Measurements from ENCODE around the gene TMEM219. TPM values are rescaled to one million over a fixed set of nuclear protein-coding genes. Genes with fewer than 3 reads are reported as not detected.
A peak's percentile ranks its signal among the peaks of the same experiment; 100 is the strongest.
"Not testable (repeated sequence)": the region's sequence is repeated elsewhere in the genome, so short reads cannot be mapped to it uniquely, and the experiment has no call there.

TMEM219 gene
- total RNA-seq, 4 donors from 2014 or later, result 78.0 to 109 (median 106) TPM

- Histone ChIP-seq H3K4me1 (no peaks in the 10 kb centered on the region), H3K9me3 (no peaks in the 10 kb centered on the region), H3K36me3 (no peaks in the 10 kb centered on the region), H3K27me3 (no peaks in the 10 kb centered on the region), H3K27ac (no peak overlapping the region), H3K4me3 (no peak overlapping the region)
- WGBS, result 89% methylated on average over 6 of the region's 8 CpGs
- TF ChIP-seq POLR2A (IDR thresholded peaks at IDR 0.05), result no peak
- no peak for TF ChIP-seq POLR2AphosphoS5 (IDR thresholded peaks at IDR 0.05)
- TF ChIP-seq EP300 (IDR thresholded peaks at IDR 0.05), result no peak
- no peak for TF ChIP-seq CTCF (IDR thresholded peaks at IDR 0.05)
- no peak for DNase-seq (ENCODE audit: low spot score in 2 of 2)
Measured at GRCh38 chr16:29951625-29952365, 10.1 kb upstream of the TMEM219 start.

DNA sequence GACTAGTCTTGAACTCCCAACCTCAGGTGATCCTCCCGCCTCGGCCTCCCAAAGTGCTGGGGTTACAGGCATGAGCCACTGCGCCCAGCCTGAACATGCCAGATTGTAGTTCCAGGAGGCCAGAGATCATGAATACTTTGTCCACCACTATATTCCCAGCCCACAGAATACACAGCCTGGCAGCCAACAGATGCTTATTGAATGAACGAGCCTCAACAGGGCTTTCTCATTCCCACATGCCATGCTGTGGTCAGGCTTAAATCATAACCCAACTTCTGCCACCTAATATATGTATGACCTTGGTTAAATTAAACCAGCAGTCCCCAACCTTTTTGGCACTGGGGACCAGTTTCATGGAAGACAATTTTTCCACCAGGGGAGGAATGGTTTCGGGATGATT is 3.1 kb upstream of the TMEM219 start:
- no peaks in the 10 kb centered on the region for H3K36me3 ChIP-seq
- H3K27me3 ChIP-seq, result no peaks in the 10 kb centered on the region
- no peak for DNase-seq (ENCODE audit: low spot score in 2 of 2)
- no peak overlapping the region for H3K4me3 ChIP-seq
- no peak overlapping the region for H3K27ac ChIP-seq
- no peaks in the 10 kb centered on the region for H3K9me3 ChIP-seq
- 90% methylated on average over 5 of the region's 5 CpGs for WGBS
- H3K4me1 ChIP-seq, result peaks cover 12% of the 10 kb centered on the region
- TF ChIP-seq CTCF (IDR thresholded peaks at IDR 0.05) (no peak), POLR2A (IDR thresholded peaks at IDR 0.05) (no peak), POLR2AphosphoS5 (IDR thresholded peaks at IDR 0.05) (no peak), EP300 (IDR thresholded peaks at IDR 0.05) (no peak)

GRCh38 chr16:29959293-29959692 is 2.6 kb upstream of the TMEM219 start:
- H3K4me3 ChIP-seq, result no peak overlapping the region
- TF ChIP-seq EP300 (IDR thresholded peaks at IDR 0.05) (no peak), POLR2A (IDR thresholded peaks at IDR 0.05) (no peak), CTCF (IDR thresholded peaks at IDR 0.05) (no peak), POLR2AphosphoS5 (IDR thresholded peaks at IDR 0.05) (no peak)
- no peaks in the 10 kb centered on the region for H3K9me3 ChIP-seq
- H3K27ac ChIP-seq, result no peak overlapping the region
- H3K27me3 ChIP-seq, result no peaks in the 10 kb centered on the region
- peaks cover 12% of the 10 kb centered on the region for H3K4me1 ChIP-seq
- H3K36me3 ChIP-seq, result no peaks in the 10 kb centered on the region
- WGBS, result 92% methylated on average over 8 of the region's 9 CpGs
- DNase-seq (ENCODE audit: low spot score in 2 of 2), result no peak

GRCh38 chr16:29959821-29960220 is 2.1 kb upstream of the TMEM219 start:
- H3K27ac ChIP-seq; H3K27me3 ChIP-seq; H3K9me3 ChIP-seq; DNase-seq (ENCODE audit: low spot score in 2 of 2); H3K4me3 ChIP-seq; H3K36me3 ChIP-seq: not testable (repeated sequence)
- H3K4me1 ChIP-seq, result peaks cover 12% of the 10 kb centered on the region
- 84% methylated on average over 4 of the region's 4 CpGs for WGBS

GRCh38 chr16:29961127-29961478 is 776 bp upstream of the TMEM219 start:
- Histone ChIP-seq H3K4me1 (peaks cover 12% of the 10 kb centered on the region), H3K27ac (peak overlapping the region; percentile 91), H3K36me3 (no peaks in the 10 kb centered on the region), H3K9me3 (no peaks in the 10 kb centered on the region), H3K4me3 (peak overlapping the region; percentile 85), H3K27me3 (no peaks in the 10 kb centered on the region)
- no peak for DNase-seq (ENCODE audit: low spot score in 2 of 2)
- TF ChIP-seq EP300 (IDR thresholded peaks at IDR 0.05) (no peak), POLR2AphosphoS5 (IDR thresholded peaks at IDR 0.05) (no peak), CTCF (IDR thresholded peaks at IDR 0.05) (no peak), POLR2A (IDR thresholded peaks at IDR 0.05) (no peak)
- WGBS, result 67% methylated on average over 10 of the region's 10 CpGs
